Right lobe of liver (tissue), 4 donors: ENCODE data around the gene WASL.

Source experiments
- POLR2A ChIP-seq: fragments of 450-650 bp; IDR thresholded peaks from one replicate; pipeline ENCODE4 v1.6.1; 2017; ENCODE audit warnings: antibody characterized with exemption, mild to moderate bottlenecking
- TF ChIP-seq, protein P1 (sequence below), 4 donors: fragments of 200-600 bp in 3 of 4; fragments of 450-650 bp in 1 of 4; IDR thresholded peaks; one replicate each; pipeline versions ENCODE4 v1.5.1 to v1.8.0; 2016 to 2022; ENCODE audit warnings: antibody characterized with exemption in 4 of 4, mild to moderate bottlenecking in 2 of 4
- donor health status: DM: no; HTN: no; CAD: no.
- donor health status: DM: no; HTN: no; CAD: no.
- donor health status: DM: no; HTN: yes; CAD: no.

DNA sequence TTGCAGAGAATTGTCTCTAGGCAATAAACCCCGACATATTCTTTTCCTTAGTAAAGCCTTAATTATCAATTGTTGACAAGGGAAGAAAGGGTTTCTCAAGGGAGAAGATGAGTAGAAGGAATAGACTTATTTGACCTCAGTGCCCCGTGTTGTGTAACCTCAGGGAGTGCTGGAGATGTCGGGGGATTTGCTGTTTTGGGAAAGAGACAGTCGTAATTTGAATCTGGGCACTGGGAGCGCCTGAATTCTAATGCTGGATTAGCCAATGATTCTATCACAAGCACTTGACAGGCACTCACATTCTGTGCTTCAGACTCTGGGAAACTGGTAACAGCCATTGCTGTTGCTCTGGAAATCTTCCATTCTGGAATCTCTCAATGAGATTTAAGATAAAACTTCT lies 106.9 kb downstream of the WASL start:
- no peak for TF ChIP-seq POLR2A
- TF ChIP-seq, protein P1, sequence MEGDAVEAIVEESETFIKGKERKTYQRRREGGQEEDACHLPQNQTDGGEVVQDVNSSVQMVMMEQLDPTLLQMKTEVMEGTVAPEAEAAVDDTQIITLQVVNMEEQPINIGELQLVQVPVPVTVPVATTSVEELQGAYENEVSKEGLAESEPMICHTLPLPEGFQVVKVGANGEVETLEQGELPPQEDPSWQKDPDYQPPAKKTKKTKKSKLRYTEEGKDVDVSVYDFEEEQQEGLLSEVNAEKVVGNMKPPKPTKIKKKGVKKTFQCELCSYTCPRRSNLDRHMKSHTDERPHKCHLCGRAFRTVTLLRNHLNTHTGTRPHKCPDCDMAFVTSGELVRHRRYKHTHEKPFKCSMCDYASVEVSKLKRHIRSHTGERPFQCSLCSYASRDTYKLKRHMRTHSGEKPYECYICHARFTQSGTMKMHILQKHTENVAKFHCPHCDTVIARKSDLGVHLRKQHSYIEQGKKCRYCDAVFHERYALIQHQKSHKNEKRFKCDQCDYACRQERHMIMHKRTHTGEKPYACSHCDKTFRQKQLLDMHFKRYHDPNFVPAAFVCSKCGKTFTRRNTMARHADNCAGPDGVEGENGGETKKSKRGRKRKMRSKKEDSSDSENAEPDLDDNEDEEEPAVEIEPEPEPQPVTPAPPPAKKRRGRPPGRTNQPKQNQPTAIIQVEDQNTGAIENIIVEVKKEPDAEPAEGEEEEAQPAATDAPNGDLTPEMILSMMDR (IDR thresholded peaks at IDR 0.05): no peak
